Body of pancreas (tissue), 4 donors: ENCODE measurements around the gene KCNQ4. TPM values are rescaled to one million over a fixed set of nuclear protein-coding genes. Genes with fewer than 3 reads are reported as not detected.

Source experiments
- ATAC-seq: fragments of 150-250 bp; one replicate; pipeline ENCODE4 v1.9.1; 2016
- DNase-seq, 4 donors: peaks; one replicate each; pipeline ENCODE4 v3.0.0-alpha.2; 2019
- H3K27ac ChIP-seq, 4 donors: fragments of 200-600 bp; sonication (generic); 1 replicate in 3 of 4; 2 replicates in 1 of 4; pipeline versions ENCODE4 v1.5.1 to v1.6.1; 2016 to 2019; ENCODE audit warnings: mild to moderate bottlenecking in 1 of 4, mixed read lengths in 1 of 4, moderate library complexity in 1 of 4
- H3K27me3 ChIP-seq, 2 donors: fragments of 200-600 bp; sonication (generic); one replicate each; pipeline ENCODE4 v1.6.0; 2016; ENCODE audit warnings: mild to moderate bottlenecking in 1 of 2
- H3K36me3 ChIP-seq, 2 donors: fragments of 200-600 bp; sonication (generic); replicated peaks in 1 of 2; 2 replicates each; pipeline ENCODE4 v1.5.1; 2016; ENCODE audit warnings: low read depth in 2 of 2; ENCODE audit not compliant: insufficient read depth in 1 of 2
- H3K4me1 ChIP-seq: fragments of 200-600 bp; sonication (generic); one replicate; pipeline ENCODE4 v1.6.0; 2016
- H3K4me3 ChIP-seq, 2 donors: fragments of 200-600 bp; sonication (generic); 1 replicate in 1 of 2; 2 replicates in 1 of 2; pipeline ENCODE4 v1.5.1; 2016 to 2019
- H3K9me3 ChIP-seq, 3 donors: fragments of 200-600 bp; sonication (generic); 1 replicate in 2 of 3; 2 replicates in 1 of 3; pipeline ENCODE4 v1.5.1; 2016
- POLR2A ChIP-seq, 3 donors: fragments of 450-650 bp; IDR thresholded peaks; one replicate each; pipeline ENCODE4 v1.6.1; 2016; ENCODE audit warnings: antibody characterized with exemption in 3 of 3, mild to moderate bottlenecking in 2 of 3
- WGBS, 2 donors: methylation state at CpG; one replicate each; pipeline ENCODE4 v1.1.5; 2017; 5-methylcytosine and 5-hydroxymethylcytosine counted together
- intact Hi-C: fragments of 100-400 bp; cut with DNase I; formaldehyde crosslinking; loops from one replicate; pipeline ENCODE4 v1.15.1; 2023
- total RNA-seq, 2 donors: library from RNA; depleted of rRNA; stranded (reverse); fragments of >200 nt; gene quantifications; one replicate each; pipeline ENCODE4 v1.1.0, GENCODE V29; 2016
- TF ChIP-seq, protein P1 (sequence below), 7 experiments: fragments of 450-650 bp in 4 of 7; fragments of 200-600 bp in 3 of 7; sonication (generic) in 3 of 7; IDR thresholded peaks; one replicate each; pipeline ENCODE4 v1.5.1; 2016 to 2019; ENCODE audit warnings: antibody characterized with exemption in 7 of 7

Gene KCNQ4
- total RNA-seq, 2 donors from 2014 or later = 1.8 to 4.0 TPM

DNA sequence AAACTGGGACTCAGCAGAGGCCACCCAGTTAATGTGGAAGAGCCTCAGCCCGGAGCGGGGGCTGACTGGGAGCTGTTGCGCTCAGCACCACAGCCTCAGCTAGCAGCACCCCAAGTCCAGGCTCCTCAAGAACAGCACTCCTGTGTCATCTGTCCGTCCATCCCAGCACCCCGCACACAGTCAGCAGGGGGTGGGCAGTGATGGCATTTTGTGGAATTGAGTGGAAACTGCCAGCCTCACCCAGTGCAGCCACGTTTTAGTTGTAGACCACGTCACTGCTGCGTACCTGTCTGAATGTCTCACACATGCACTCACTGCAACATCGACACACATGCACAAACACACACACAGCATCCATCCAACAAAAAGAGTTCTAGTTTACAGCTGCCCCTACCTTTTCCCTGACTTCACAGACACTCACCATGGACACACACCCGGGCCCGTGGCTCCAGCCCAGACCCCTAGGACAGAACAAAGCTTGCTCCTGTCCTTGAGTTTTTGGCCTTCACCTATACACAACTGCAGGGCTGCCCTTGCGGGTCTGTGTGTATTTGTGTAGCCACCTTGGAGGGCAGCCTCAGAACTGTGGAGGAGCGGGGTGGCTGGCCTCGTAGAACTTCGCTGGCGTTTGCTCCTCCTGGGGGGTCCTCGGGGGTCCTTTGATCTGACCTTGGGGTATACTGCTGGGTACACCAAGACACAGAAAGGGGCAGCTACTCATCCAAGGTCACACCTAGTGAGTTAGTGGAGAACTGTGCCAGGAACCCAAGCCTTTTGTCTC is 5.2 kb downstream of the KCNQ4 start:
- no peaks in the 10 kb centered on the region for H3K4me1 ChIP-seq
- TF ChIP-seq POLR2A (IDR thresholded peaks at IDR 0.05) = no peak
- TF ChIP-seq, protein P1, sequence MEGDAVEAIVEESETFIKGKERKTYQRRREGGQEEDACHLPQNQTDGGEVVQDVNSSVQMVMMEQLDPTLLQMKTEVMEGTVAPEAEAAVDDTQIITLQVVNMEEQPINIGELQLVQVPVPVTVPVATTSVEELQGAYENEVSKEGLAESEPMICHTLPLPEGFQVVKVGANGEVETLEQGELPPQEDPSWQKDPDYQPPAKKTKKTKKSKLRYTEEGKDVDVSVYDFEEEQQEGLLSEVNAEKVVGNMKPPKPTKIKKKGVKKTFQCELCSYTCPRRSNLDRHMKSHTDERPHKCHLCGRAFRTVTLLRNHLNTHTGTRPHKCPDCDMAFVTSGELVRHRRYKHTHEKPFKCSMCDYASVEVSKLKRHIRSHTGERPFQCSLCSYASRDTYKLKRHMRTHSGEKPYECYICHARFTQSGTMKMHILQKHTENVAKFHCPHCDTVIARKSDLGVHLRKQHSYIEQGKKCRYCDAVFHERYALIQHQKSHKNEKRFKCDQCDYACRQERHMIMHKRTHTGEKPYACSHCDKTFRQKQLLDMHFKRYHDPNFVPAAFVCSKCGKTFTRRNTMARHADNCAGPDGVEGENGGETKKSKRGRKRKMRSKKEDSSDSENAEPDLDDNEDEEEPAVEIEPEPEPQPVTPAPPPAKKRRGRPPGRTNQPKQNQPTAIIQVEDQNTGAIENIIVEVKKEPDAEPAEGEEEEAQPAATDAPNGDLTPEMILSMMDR (IDR thresholded peaks at IDR 0.05) = no peak
- H3K4me3 ChIP-seq = no peak overlapping the region
- no peaks in the 10 kb centered on the region for H3K9me3 ChIP-seq
- WGBS, 2 donors = 74 to 76% methylated on average over 16 to 17 of the region's 17 CpGs
- no peak overlapping the region for H3K27ac ChIP-seq
- H3K36me3 ChIP-seq = no peaks in the 10 kb centered on the region
- ATAC-seq (no peak), DNase-seq (no peak)
- intact Hi-C loops = no loop called here
- no peaks in the 10 kb centered on the region for H3K27me3 ChIP-seq

DNA sequence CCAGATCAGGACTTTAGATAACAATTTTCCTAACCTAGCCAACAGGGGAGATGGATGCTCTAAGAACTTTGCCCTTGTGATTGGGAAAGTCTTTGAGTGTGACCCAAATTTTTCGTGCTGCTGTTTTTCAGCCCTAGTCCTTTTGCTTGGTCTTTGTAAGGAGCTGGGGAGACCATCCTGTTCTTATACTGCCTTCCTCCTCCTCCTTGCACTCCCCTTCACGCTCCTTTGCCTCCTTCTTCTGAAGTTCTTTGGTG is 5.7 kb downstream of the KCNQ4 start:
- H3K4me1 ChIP-seq = no peaks in the 10 kb centered on the region
- TF ChIP-seq POLR2A (IDR thresholded peaks at IDR 0.05) = no peak
- TF ChIP-seq, protein P1 (IDR thresholded peaks at IDR 0.05) = no peak
- intact Hi-C loops = no loop called here
- no peaks in the 10 kb centered on the region for H3K36me3 ChIP-seq
- no peak overlapping the region for H3K27ac ChIP-seq
- DNase-seq (no peak), ATAC-seq (no peak)
- no peaks in the 10 kb centered on the region for H3K27me3 ChIP-seq
- 49 to 58% methylated on average over 2 of the region's 2 CpGs for WGBS, 2 donors
- no peaks in the 10 kb centered on the region for H3K9me3 ChIP-seq
- no peak overlapping the region for H3K4me3 ChIP-seq

GRCh38 chr1:40789661-40790430 is 6.3 kb downstream of the KCNQ4 start:
- H3K4me1 ChIP-seq = no peaks in the 10 kb centered on the region
- H3K4me3 ChIP-seq = no peak overlapping the region
- H3K27ac ChIP-seq = no peak overlapping the region
- ATAC-seq (no peak), DNase-seq (no peak)
- no peaks in the 10 kb centered on the region for H3K27me3 ChIP-seq
- TF ChIP-seq POLR2A (IDR thresholded peaks at IDR 0.05) = no peak
- TF ChIP-seq, protein P1 (IDR thresholded peaks at IDR 0.05) = no peak
- WGBS, 2 donors = 79 to 82% methylated on average over 13 of the region's 13 CpGs
- H3K36me3 ChIP-seq = no peaks in the 10 kb centered on the region
- intact Hi-C loops = no loop called here
- no peaks in the 10 kb centered on the region for H3K9me3 ChIP-seq

GRCh38 chr1:40792036-40792435 is 8.4 kb downstream of the KCNQ4 start:
- no peak for DNase-seq
- WGBS, 2 donors = 79 to 80% methylated on average over 7 of the region's 7 CpGs
- no peak for ATAC-seq
- Histone ChIP-seq H3K4me1 (peaks cover under 1% of the 10 kb centered on the region), H3K9me3 (no peaks in the 10 kb centered on the region), H3K27ac (no peak overlapping the region), H3K27me3 (no peaks in the 10 kb centered on the region), H3K36me3 (no peaks in the 10 kb centered on the region), H3K4me3 (no peak overlapping the region)
- TF ChIP-seq, protein P1 (IDR thresholded peaks at IDR 0.05) = no peak
- TF ChIP-seq POLR2A (IDR thresholded peaks at IDR 0.05) = no peak
- intact Hi-C loops = no loop called here
